ENCODE results near the gene ATP4A.

The ATP4A gene

GRCh38 chr19:35516310-35516709 lies 47.1 kb downstream of the ATP4A start:
- intact Hi-C loops (cut with micrococcal nuclease): no loop called here
- Mint-ChIP-seq H3K27me3 (peaks cover 43% of the 10 kb centered on the region), H3K27ac (no peak overlapping the region), H3K9me3 (no peaks in the 10 kb centered on the region), H3K4me1 (ENCODE audit: low read depth) (peaks cover 8% of the 10 kb centered on the region), H3K4me3 (no peak overlapping the region), H3K36me3 (ENCODE audit: low read depth) (no peaks in the 10 kb centered on the region)

GRCh38 chr19:35514282-35514809 lies 49.1 kb downstream of the ATP4A start:
- H3K27ac Mint-ChIP-seq: no peak overlapping the region
- H3K36me3 Mint-ChIP-seq (ENCODE audit: low read depth): no peaks in the 10 kb centered on the region
- no peaks in the 10 kb centered on the region for H3K9me3 Mint-ChIP-seq
- peaks cover 59% of the 10 kb centered on the region for H3K27me3 Mint-ChIP-seq
- no peak overlapping the region for H3K4me3 Mint-ChIP-seq
- peaks cover 13% of the 10 kb centered on the region for H3K4me1 Mint-ChIP-seq (ENCODE audit: low read depth)
- intact Hi-C loops (cut with micrococcal nuclease): no loop called here

- peaks cover 9% of the 10 kb centered on the region for H3K4me1 Mint-ChIP-seq (ENCODE audit: low read depth)
- no peak within 1 kb of the TSS for H3K27ac Mint-ChIP-seq
- H3K27me3 Mint-ChIP-seq: peaks cover 62% of the 10 kb centered on the region
- H3K9me3 Mint-ChIP-seq: no peaks in the 10 kb centered on the region
- intact Hi-C loops (cut with micrococcal nuclease): no loop called here
- H3K36me3 Mint-ChIP-seq (ENCODE audit: low read depth): no peaks in the 10 kb centered on the region
- H3K4me3 Mint-ChIP-seq: no peak within 1 kb of the TSS
Observed at GRCh38 chr19:35513628-35514281, 49.7 kb downstream of the ATP4A start, which contains the start of gene DMKN. DMKN (minus strand) TSS chr19:35513649; CDS start chr19:35513475, 174 bp downstream.

GRCh38 chr19:35512831-35513627 lies 50.4 kb downstream of the ATP4A start:
- no peak overlapping the region for H3K4me3 Mint-ChIP-seq
- no peaks in the 10 kb centered on the region for H3K9me3 Mint-ChIP-seq
- peaks cover 9% of the 10 kb centered on the region for H3K4me1 Mint-ChIP-seq (ENCODE audit: low read depth)
- no peak overlapping the region for H3K27ac Mint-ChIP-seq
- H3K27me3 Mint-ChIP-seq: peaks cover 68% of the 10 kb centered on the region
- H3K36me3 Mint-ChIP-seq (ENCODE audit: low read depth): no peaks in the 10 kb centered on the region
- intact Hi-C loops (cut with micrococcal nuclease): no loop called here

GRCh38 chr19:35511337-35511736 lies 52.1 kb downstream of the ATP4A start:
- H3K4me1 Mint-ChIP-seq (ENCODE audit: low read depth): peaks cover 9% of the 10 kb centered on the region
- H3K36me3 Mint-ChIP-seq (ENCODE audit: low read depth): no peaks in the 10 kb centered on the region
- H3K27me3 Mint-ChIP-seq: peaks cover 73% of the 10 kb centered on the region
- no peaks in the 10 kb centered on the region for H3K9me3 Mint-ChIP-seq
- intact Hi-C loops (cut with micrococcal nuclease): no loop called here
- H3K4me3 Mint-ChIP-seq: no peak overlapping the region
- H3K27ac Mint-ChIP-seq: no peak overlapping the region

GRCh38 chr19:35510626-35510964 lies 52.9 kb downstream of the ATP4A start:
- H3K27ac Mint-ChIP-seq: no peak overlapping the region
- H3K4me1 Mint-ChIP-seq (ENCODE audit: low read depth): peaks cover 9% of the 10 kb centered on the region
- H3K27me3 Mint-ChIP-seq: peaks cover 79% of the 10 kb centered on the region
- H3K9me3 Mint-ChIP-seq: no peaks in the 10 kb centered on the region
- H3K36me3 Mint-ChIP-seq (ENCODE audit: low read depth): no peaks in the 10 kb centered on the region
- intact Hi-C loops (cut with micrococcal nuclease): loop anchor here (1.0 kb wide), 1 partner anchor 82 kb away; no protein-coding TSS in a partner anchor
- H3K4me3 Mint-ChIP-seq: no peak overlapping the region

GRCh38 chr19:35509861-35510625 lies 53.4 kb downstream of the ATP4A start:
- intact Hi-C loops (cut with micrococcal nuclease): loop anchor here (1.0 kb wide), 1 partner anchor 82 kb away; no protein-coding TSS in a partner anchor
- no peak overlapping the region for H3K4me3 Mint-ChIP-seq
- H3K36me3 Mint-ChIP-seq (ENCODE audit: low read depth): no peaks in the 10 kb centered on the region
- peaks cover 84% of the 10 kb centered on the region for H3K27me3 Mint-ChIP-seq
- no peak overlapping the region for H3K27ac Mint-ChIP-seq
- H3K4me1 Mint-ChIP-seq (ENCODE audit: low read depth): peaks cover 9% of the 10 kb centered on the region
- no peaks in the 10 kb centered on the region for H3K9me3 Mint-ChIP-seq

- Mint-ChIP-seq H3K36me3 (ENCODE audit: low read depth) (no peaks in the 10 kb centered on the region), H3K27ac (no peak overlapping the region), H3K9me3 (no peaks in the 10 kb centered on the region), H3K27me3 (peaks cover 86% of the 10 kb centered on the region), H3K4me1 (ENCODE audit: low read depth) (peaks cover 9% of the 10 kb centered on the region), H3K4me3 (no peak overlapping the region)
- intact Hi-C loops (cut with micrococcal nuclease): no loop called here
Observed at GRCh38 chr19:35509018-35509652, 54.3 kb downstream of the ATP4A start.

- no peaks in the 10 kb centered on the region for H3K36me3 Mint-ChIP-seq (ENCODE audit: low read depth)
- peaks cover 9% of the 10 kb centered on the region for H3K4me1 Mint-ChIP-seq (ENCODE audit: low read depth)
- intact Hi-C loops (cut with micrococcal nuclease): no loop called here
- H3K27ac Mint-ChIP-seq: no peak overlapping the region
- peaks cover 81% of the 10 kb centered on the region for H3K27me3 Mint-ChIP-seq
- no peaks in the 10 kb centered on the region for H3K9me3 Mint-ChIP-seq
- H3K4me3 Mint-ChIP-seq: no peak overlapping the region
Observed at GRCh38 chr19:35508129-35508528, 55.3 kb downstream of the ATP4A start.

GRCh38 chr19:35507561-35507960 lies 55.9 kb downstream of the ATP4A start:
- Mint-ChIP-seq H3K27me3 (peaks cover 82% of the 10 kb centered on the region), H3K4me1 (ENCODE audit: low read depth) (peaks cover 9% of the 10 kb centered on the region), H3K27ac (no peak overlapping the region), H3K9me3 (no peaks in the 10 kb centered on the region), H3K4me3 (no peak overlapping the region), H3K36me3 (ENCODE audit: low read depth) (no peaks in the 10 kb centered on the region)
- intact Hi-C loops (cut with micrococcal nuclease): no loop called here

- H3K27me3 Mint-ChIP-seq: peaks cover 74% of the 10 kb centered on the region
- H3K9me3 Mint-ChIP-seq: no peaks in the 10 kb centered on the region
- H3K4me1 Mint-ChIP-seq (ENCODE audit: low read depth): peaks cover 9% of the 10 kb centered on the region
- no peaks in the 10 kb centered on the region for H3K36me3 Mint-ChIP-seq (ENCODE audit: low read depth)
- intact Hi-C loops (cut with micrococcal nuclease): no loop called here
- no peak overlapping the region for H3K27ac Mint-ChIP-seq
- H3K4me3 Mint-ChIP-seq: no peak overlapping the region
Observed at GRCh38 chr19:35506011-35506410, 57.4 kb downstream of the ATP4A start.

- peaks cover 51% of the 10 kb centered on the region for H3K27me3 Mint-ChIP-seq
- no peaks in the 10 kb centered on the region for H3K36me3 Mint-ChIP-seq (ENCODE audit: low read depth)
- H3K4me1 Mint-ChIP-seq (ENCODE audit: low read depth): no peaks in the 10 kb centered on the region
- H3K9me3 Mint-ChIP-seq: no peaks in the 10 kb centered on the region
- intact Hi-C loops (cut with micrococcal nuclease): no loop called here
- no peak overlapping the region for H3K4me3 Mint-ChIP-seq
- no peak overlapping the region for H3K27ac Mint-ChIP-seq
Observed at GRCh38 chr19:35502751-35503150, 60.7 kb downstream of the ATP4A start.

- no peaks in the 10 kb centered on the region for H3K36me3 Mint-ChIP-seq (ENCODE audit: low read depth)
- intact Hi-C loops (cut with micrococcal nuclease): no loop called here
- H3K4me3 Mint-ChIP-seq: no peak overlapping the region
- H3K27ac Mint-ChIP-seq: no peak overlapping the region
- H3K27me3 Mint-ChIP-seq: peaks cover 46% of the 10 kb centered on the region
- no peaks in the 10 kb centered on the region for H3K4me1 Mint-ChIP-seq (ENCODE audit: low read depth)
- H3K9me3 Mint-ChIP-seq: no peaks in the 10 kb centered on the region
Observed at GRCh38 chr19:35501684-35502083, 61.8 kb downstream of the ATP4A start.
